Left cardiac atrium (tissue), 4 donors: ENCODE measurements around the gene LONP1. TPM values are rescaled to one million over a fixed set of nuclear protein-coding genes. Genes with fewer than 3 reads are reported as not detected.

Source experiments
- ATAC-seq, 2 donors: fragments of 200-7000 bp; cut with Tn5 transposase; one replicate each; pipeline ENCODE4 v1.9.1; 2020; ENCODE audit warnings: mild to moderate bottlenecking in 2 of 2, moderate library complexity in 2 of 2
- DNase-seq: peaks from one replicate; pipeline ENCODE4 v3.0.0-alpha.2; 2020
- intact Hi-C, 2 donors: fragments of 100-400 bp; cut with DNase I; formaldehyde crosslinking; loops; one replicate each; pipeline versions ENCODE4 v1.14.1 to v1.15.1; 2022 to 2023
- total RNA-seq, 2 donors: library from RNA; stranded (reverse); fragmentation: NEBNext Ultra II Directional; extraction: Animal tissue kit (Norgen Biotek cat#: 25700); gene quantifications; one replicate each; pipeline ENCODE4 v1.2.1, GENCODE V29; 2021
- donor health status: DM: no; HTN: yes; CAD: no.
- donor health status: DM: no; HTN: yes; CAD: no; lungs with severe emphysema.
- donor health status: DM: yes; HTN: yes; CAD: no.
- donor health status: Dilated cardiomyopathy.

LONP1 gene
- total RNA-seq, 2 donors from 2014 or later = 51.4 to 57.1 TPM

DNA sequence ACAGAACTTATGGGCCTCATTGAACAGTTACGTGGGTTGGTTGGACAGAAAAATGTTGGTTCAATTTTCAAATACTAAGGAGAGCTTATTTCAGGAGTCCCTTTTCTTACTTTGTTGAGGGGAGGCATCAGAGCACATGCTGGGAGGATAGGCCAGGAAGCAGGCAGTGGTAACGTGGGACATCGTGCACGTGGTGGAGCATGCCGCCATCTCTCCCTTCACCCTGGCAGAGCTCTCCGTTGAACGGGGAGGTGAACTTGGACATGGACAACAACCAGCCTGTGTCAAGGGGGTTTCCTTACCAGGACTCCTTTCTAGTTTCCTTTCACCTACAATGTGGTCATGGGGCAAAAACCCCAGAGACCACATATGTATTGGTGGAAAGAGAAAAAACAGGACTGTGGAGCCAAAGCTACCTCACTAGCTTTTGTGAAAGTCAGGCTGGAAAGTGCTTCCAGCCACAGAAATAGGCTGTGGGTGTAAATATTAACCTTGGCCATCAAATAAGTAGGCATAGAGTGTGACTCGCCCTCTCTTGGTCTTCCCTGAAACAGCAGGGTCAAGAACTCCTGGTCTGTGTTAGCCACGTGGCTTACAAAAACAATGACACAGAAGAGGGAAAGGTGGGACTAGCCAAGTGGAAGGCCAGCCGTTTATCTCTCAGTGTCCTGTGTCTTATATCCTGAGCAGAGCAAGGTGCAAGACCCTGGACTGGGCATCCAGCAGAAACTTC, 54.0 kb downstream of the LONP1 start:
- ATAC-seq (no peak), DNase-seq (no peak)
- intact Hi-C loops = no loop called here

DNA sequence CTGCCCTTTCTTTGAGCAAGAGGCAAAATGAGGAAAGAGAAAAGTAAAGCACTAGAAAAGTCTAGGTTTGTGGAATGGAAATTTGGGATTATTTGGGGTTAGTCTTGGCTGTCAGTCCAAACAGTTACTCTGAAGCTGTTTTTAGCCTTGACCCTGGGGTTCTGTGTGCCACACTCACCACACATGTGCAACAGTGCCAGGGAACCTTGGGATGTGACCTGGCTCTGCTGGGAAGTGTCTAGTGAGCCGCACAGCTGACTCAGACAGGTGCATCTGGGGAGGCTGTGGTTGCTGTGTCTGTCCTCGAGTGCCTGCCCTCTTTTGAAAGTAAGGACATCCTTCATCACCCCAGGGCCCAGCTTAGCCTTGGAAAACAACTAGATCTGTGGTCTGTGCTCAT, 55.4 kb downstream of the LONP1 start:
- DNase-seq (no peak), ATAC-seq (no peak)
- intact Hi-C loops = no loop called here

DNA sequence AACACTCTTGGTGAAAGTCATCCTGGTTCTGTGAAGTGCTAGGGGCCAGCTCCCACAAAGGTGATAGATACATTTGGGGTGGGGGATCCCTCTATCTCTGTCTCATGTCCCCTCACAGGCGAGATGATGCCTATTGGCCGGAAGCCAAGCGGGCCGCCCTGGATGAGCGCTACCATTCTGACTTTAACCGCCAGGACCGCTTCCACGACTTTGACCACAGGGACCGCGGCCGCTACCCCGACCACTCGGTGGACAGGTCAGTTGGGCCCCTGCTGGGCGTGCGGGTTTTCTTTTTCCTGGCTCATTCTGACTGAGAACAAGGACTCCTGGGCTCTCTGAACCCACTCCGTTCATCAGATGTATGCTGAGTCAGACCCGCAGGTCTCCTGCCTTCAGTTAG, 56.0 kb downstream of the LONP1 start:
- intact Hi-C loops = no loop called here
- ATAC-seq (no peak), DNase-seq (no peak)

DNA sequence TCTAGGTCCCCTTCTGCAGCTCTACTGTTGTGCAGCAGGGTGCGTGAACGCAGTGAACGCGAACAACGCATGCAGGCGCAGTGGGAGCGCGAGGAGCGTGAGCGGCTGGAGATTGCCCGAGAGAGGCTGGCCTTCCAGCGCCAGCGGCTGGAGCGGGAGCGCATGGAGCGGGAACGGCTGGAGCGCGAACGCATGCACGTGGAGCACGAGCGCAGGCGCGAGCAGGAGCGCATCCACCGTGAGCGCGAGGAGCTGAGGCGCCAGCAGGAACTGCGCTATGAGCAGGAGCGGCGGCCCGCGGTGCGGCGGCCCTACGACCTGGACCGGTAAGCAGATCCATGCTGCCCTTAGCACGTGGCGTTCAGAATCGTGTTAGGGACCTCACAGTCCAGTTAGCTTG, 58.5 kb downstream of the LONP1 start:
- ATAC-seq = no peak
- no peak for DNase-seq
- intact Hi-C loops = no loop called here

DNA sequence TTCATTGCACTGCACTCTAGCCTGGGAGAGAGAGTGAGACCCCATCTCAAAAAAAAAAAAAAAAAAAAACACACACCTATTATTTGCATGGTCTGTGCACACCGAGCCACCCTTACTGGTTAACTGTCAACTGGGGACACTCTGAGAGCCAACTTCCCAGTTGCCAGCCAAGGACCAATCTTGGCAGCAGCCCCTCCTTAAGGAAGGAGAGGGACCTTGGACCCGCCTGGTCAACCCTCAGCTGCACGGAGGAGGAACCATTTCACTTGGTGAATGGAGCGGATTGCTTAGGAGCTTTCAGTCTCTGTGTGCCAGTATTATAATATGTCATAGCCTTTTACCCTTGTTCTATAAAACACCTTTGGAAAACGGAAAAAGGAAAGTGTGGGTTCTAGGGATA, 64.5 kb downstream of the LONP1 start:
- no peak for ATAC-seq
- no peak for DNase-seq
- intact Hi-C loops = no loop called here

DNA sequence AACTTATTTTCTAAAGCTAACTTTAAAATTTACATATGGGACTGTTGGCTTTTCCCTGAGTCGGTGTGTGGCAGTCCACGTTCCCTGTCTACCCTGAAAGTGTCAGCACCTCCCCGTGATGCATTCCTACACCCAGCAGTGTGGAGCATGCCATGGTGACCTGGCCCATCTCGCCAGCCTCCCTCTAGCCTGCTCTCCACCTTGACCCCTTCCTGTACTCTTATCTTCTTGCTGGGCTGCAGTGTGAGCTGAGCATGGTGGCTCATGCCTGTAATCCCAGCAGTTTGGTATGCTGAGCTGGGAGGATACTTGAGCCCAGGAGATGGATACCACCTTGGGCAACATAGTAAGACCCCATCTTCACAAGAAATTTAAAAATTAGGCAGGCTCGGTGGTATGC, 65.0 kb downstream of the LONP1 start:
- intact Hi-C loops = no loop called here

DNA sequence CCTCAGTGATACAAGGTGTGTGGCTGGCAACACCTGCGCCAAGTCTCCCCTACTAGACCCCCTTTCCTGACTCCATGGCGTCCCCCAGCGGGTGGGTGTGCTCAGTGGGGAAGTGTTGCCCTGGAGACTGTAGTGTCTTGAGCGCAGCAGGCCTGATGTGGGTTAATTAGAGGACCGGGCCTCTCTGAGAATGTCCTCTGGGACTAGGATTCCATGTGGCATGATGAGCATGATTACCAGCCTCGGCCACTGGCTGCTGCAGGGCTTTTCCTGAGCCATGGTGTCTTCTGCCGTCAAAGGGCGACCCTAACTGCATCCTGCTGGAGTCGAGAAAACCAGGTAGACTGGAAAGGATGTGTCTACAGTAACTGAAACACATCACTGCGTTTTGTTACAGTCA, 67.7 kb downstream of the LONP1 start:
- ATAC-seq (no peak), DNase-seq (no peak)
- intact Hi-C loops = no loop called here

More for the DNA sequence above, 65.0 kb downstream of the LONP1 start:
- no peak for ATAC-seq
- DNase-seq = no peak

DNA sequence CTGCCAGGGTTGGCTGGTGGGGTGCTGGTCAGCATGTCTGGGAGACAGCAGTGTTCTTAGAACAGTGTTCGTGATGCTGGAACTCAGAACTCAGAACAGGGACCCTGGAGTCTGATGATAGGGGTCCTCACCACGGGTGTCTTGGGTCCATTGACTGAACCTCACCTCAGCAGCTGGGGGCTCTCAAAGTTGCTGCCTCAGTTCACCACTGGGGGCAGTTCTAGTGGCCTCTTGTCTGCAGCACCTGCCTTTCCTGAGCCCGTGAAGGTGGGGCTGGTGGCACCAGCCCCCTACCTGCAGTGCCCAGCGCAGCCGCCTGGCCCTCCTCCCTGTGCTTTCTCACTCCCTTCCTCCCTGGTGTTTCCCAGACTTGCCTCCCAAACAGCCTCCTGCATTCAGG, 68.6 kb downstream of the LONP1 start:
- no peak for DNase-seq
- no peak for ATAC-seq
- intact Hi-C loops = no loop called here

DNA sequence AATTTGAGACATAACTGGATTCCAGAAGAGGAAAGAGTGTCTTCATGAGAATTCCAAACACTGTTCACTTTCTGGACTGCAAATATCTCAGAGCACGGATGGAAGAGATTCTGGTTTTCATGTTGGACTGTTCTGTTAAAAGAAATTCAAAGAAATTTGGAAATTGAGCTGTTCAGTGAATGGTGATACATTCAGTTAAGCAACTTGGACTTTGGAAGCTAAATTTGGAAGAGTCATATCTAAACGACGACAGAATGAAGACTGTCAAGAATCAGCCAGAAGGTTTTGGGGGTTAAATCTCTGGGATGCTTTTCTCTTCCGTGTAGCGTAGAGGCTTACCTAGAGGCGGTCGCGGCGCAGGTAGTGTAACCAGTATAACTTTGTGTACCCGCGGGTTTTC, 71.5 kb downstream of the LONP1 start:
- DNase-seq (no peak), ATAC-seq (no peak)
- intact Hi-C loops = no loop called here

DNA sequence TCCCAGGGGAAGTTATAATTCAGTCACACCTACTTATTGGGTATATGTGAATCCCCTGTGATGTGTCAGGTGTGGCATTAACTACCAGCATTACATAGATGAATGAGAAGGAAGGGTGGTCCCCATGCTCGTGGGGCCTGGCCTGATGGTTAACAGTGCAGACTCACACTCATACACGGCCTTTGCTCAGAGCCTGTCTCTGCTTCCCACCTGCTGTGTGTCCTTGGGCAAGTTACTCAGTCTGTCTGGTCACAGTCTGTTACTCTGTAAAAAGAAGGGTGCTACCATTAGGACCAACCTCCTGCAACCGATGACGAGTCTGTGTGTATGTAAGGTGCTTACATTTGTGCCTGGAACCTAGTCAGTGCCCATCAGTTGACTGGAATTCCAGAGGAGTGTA, 73.2 kb downstream of the LONP1 start:
- no peak for ATAC-seq
- intact Hi-C loops = no loop called here
- no peak for DNase-seq

DNA sequence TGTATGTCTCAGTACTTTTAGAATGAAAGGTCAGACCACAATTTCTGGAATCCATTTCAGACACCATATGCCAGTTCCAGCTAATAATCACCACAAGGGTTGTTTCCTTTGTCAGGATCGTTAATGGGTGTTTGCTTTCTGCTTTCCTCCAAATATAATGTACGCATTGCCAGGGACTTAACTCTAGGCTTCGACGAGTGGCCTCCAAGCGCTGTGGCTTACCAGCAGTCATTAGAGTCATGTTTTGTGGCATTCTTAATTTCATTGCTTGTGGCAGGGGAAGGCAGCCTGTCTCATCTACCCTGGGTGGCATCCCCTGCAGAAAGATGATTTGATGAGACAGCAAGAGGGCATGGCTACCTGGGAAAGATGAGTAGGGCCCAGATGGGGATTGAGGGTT, 74.5 kb downstream of the LONP1 start:
- no peak for ATAC-seq
- DNase-seq = no peak
- intact Hi-C loops = no loop called here

DNA sequence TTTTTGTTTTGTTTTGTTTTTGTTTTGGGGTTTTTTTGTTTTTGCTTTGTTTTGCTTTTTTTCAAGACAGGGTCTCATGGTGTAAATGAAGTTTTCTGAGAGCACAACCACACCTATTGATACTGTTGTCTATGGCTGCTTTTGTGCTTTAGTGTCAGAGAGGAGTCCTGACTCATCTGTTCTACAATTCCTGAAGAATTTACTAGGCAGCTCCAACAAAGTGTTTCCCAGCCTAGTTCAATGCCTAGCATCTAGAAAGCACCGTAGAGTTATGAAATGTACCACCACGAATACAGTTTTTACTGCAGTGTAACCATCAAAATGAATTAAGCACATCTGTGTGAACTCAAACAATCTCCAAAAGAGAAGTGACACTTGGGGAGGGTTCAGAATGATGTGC, 75.9 kb downstream of the LONP1 start:
- intact Hi-C loops = no loop called here
- no peak for ATAC-seq
- no peak for DNase-seq

DNA sequence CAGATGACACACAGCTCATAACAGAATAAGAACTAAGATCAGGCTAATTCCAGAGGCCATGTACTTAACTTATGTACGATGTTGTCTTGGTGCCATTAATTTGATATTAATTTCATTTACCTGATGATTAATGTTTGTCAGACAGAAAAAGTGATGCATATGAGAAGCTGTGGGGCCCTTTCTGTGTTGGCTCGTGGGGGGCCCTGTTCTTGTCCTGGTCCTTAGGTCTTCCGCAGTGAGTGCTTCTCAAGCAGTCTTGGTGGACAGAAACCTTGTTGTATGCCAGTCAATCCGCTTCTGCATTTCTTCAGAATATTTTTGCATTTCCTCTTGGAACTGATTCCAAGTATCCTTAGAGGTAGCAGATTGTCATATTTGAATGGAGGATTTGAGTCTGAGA, 76.9 kb downstream of the LONP1 start:
- intact Hi-C loops = no loop called here
- DNase-seq = no peak
- ATAC-seq = no peak

DNA sequence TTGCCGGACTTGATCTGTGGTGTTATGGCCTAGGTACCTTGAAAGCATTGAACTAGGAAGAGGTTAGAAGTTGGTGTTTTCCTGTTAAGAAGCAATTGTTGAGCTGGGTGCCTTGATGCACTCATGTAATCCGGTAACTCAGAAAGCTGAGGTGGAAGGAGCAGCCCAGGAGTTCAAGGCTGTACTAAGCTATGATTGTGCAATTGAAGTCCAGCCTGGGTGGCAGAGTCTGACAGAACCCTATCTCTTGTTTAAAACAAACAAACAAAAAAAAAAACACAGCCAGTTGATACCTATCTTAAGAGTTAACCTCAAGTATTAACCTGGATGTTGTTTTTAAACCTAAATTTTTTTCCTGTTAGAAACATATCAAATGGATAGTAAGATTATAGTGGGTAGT, 77.7 kb downstream of the LONP1 start:
- DNase-seq (no peak), ATAC-seq (peak in 1 of 2 donors; percentile 31)
- intact Hi-C loops = no loop called here

Other genes with a start within 250 kb of the LONP1 start
- gene TINCR, start 152.2 kb downstream of the LONP1 start, total RNA-seq = under 1 TPM; 0.15 to 0.37 TPM
- gene SAFB2, start 97.4 kb downstream of the LONP1 start, total RNA-seq = 10 to 100 TPM; 47.7 to 54.7 TPM
- 10 to 100 TPM; 51.7 to 63.2 TPM for gene SAFB, start 97.1 kb downstream of the LONP1 start, total RNA-seq
- 100 to 1,000 TPM; 127 to 142 TPM for gene MICOS13, start 39.6 kb downstream of the LONP1 start, total RNA-seq
- gene HSD11B1L, start 39.1 kb downstream of the LONP1 start, total RNA-seq = 1 to 10 TPM; 4.0 to 4.4 TPM
- gene RPL36, start 29.9 kb downstream of the LONP1 start, total RNA-seq = 100 to 1,000 TPM; 500 to 504 TPM
- gene CATSPERD, start 491 bp upstream of the LONP1 start, total RNA-seq = not detected
- 1 to 10 TPM in 1 of 2 donors, under 1 TPM in 1; 0.47 to 1.7 TPM for gene PRR22, start 64.6 kb upstream of the LONP1 start, total RNA-seq
- gene DUS3L, start 71.0 kb upstream of the LONP1 start, total RNA-seq = 10 to 100 TPM; 15.3 to 28.2 TPM
- 10 to 100 TPM; 28.7 to 29.6 TPM for gene NRTN, start 84.9 kb upstream of the LONP1 start, total RNA-seq
- gene FUT6, start 119.6 kb upstream of the LONP1 start, total RNA-seq = not detected
- gene FUT3, start 131.3 kb upstream of the LONP1 start, total RNA-seq = not detected
- gene FUT5, start 150.4 kb upstream of the LONP1 start, total RNA-seq = not detected
- gene NDUFA11, start 183.6 kb upstream of the LONP1 start, total RNA-seq = 100 to 1,000 TPM; 503 to 537 TPM
- gene VMAC, start 184.7 kb upstream of the LONP1 start, total RNA-seq = 1 to 10 TPM; 1.9 to 3.3 TPM
- gene CAPS, start 194.1 kb upstream of the LONP1 start, total RNA-seq = 1 to 10 TPM; 6.6 to 6.9 TPM